H7 (cell line): ENCODE measurements around the gene FOXF2. TPM values are rescaled to one million over a fixed set of nuclear protein-coding genes. Genes with fewer than 3 reads are reported as not detected.

ENCODE experiments used
- DNase-seq: peaks from one replicate; pipeline ENCODE4 v3.0.0; 2012
- H3K27me3 ChIP-seq: 2 replicates; pipeline ENCODE4 v1.6.0; 2011; ENCODE audit warnings: mild to moderate bottlenecking, low read length; ENCODE audit not compliant: control insufficient read depth, insufficient read depth
- H3K36me3 ChIP-seq: replicated peaks from 2 replicates; pipeline ENCODE4 v1.5.1; 2011; ENCODE audit warnings: low read length; ENCODE audit not compliant: control insufficient read depth, insufficient read depth
- H3K4me3 ChIP-seq: 2 replicates; pipeline ENCODE4 v1.5.1; 2011; ENCODE audit warnings: low read depth, mild to moderate bottlenecking, control low read depth, low read length, moderate library complexity; ENCODE audit not compliant: insufficient read depth
- total RNA-seq: library from RNA; depleted of rRNA; stranded (reverse); fragments of >200 nt; shearing (Covaris generic); gene quantifications from 2 replicates; pipeline ENCODE4 v1.2.3, GENCODE V29; 2014; rRNA removed

The FOXF2 gene
- total RNA-seq, 1 experiment from 2014 or later: 0.52 TPM

- Histone ChIP-seq H3K4me3 (no peak overlapping the region), H3K36me3 (no peaks in the 10 kb centered on the region), H3K27me3 (peaks cover 3% of the 10 kb centered on the region; the same call in 1 of the 2 replicates)
- DNase-seq: peak; percentile 80
Measured at GRCh38 chr6:1424306-1424927, 35.0 kb downstream of the FOXF2 start.

- Histone ChIP-seq H3K27me3 (peaks cover 3% of the 10 kb centered on the region; the same call in 1 of the 2 replicates), H3K36me3 (no peaks in the 10 kb centered on the region), H3K4me3 (no peak overlapping the region)
- DNase-seq: no peak
Measured at GRCh38 chr6:1426416-1426815, 37.0 kb downstream of the FOXF2 start.

- Histone ChIP-seq H3K27me3 (no peaks in the 10 kb centered on the region; the same call in 1 of the 2 replicates), H3K4me3 (no peak overlapping the region), H3K36me3 (no peaks in the 10 kb centered on the region)
- no peak for DNase-seq
Measured at GRCh38 chr6:1435806-1436205, 46.4 kb downstream of the FOXF2 start.

- Histone ChIP-seq H3K36me3 (no peaks in the 10 kb centered on the region), H3K4me3 (no peak overlapping the region), H3K27me3 (no peaks in the 10 kb centered on the region; the same call in 1 of the 2 replicates)
- peak; percentile 86 for DNase-seq
Measured at GRCh38 chr6:1436334-1437306, 47.2 kb downstream of the FOXF2 start.

GRCh38 chr6:1437553-1438406 is 48.4 kb downstream of the FOXF2 start:
- no peak overlapping the region for H3K4me3 ChIP-seq
- no peaks in the 10 kb centered on the region for H3K36me3 ChIP-seq
- DNase-seq: peak; percentile 46
- no peaks in the 10 kb centered on the region; the same call in 1 of the 2 replicates for H3K27me3 ChIP-seq

- Histone ChIP-seq H3K27me3 (no peaks in the 10 kb centered on the region; the same call in 1 of the 2 replicates), H3K36me3 (no peaks in the 10 kb centered on the region), H3K4me3 (no peak overlapping the region)
- peak; percentile 31 for DNase-seq
Measured at GRCh38 chr6:1438471-1438881, 49.1 kb downstream of the FOXF2 start.

GRCh38 chr6:1439349-1439748 is 50.0 kb downstream of the FOXF2 start:
- no peak overlapping the region for H3K4me3 ChIP-seq
- no peak for DNase-seq
- H3K36me3 ChIP-seq: no peaks in the 10 kb centered on the region
- no peaks in the 10 kb centered on the region; the same call in 1 of the 2 replicates for H3K27me3 ChIP-seq

- no peak overlapping the region for H3K4me3 ChIP-seq
- no peaks in the 10 kb centered on the region for H3K36me3 ChIP-seq
- no peaks in the 10 kb centered on the region for H3K27me3 ChIP-seq
- DNase-seq: no peak
Measured at GRCh38 chr6:1442929-1443328, 53.6 kb downstream of the FOXF2 start.

Other genes with a start within 250 kb of the FOXF2 start
- gene FOXQ1, start 77.5 kb upstream of the FOXF2 start, total RNA-seq: 3.1 and 24.8 TPM in 2 replicates
- 3.7 and 6.8 TPM in 2 replicates for gene FOXC1, start 220.3 kb downstream of the FOXF2 start, total RNA-seq